OCI-M1 (cell line): ENCODE results near the gene SPANXN1.
"Not testable (repeated sequence)": the region's sequence is repeated elsewhere in the genome, so short reads cannot be mapped to it uniquely, and the experiment has no call there.

Experiments used
- DNase-seq: peaks from one replicate; lab custom pipeline; 2025; lab: John Stamatoyannopoulos, UW

SPANXN1 gene, protein sequence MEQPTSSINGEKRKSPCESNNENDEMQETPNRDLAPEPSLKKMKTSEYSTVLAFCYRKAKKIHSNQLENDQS

DNA sequence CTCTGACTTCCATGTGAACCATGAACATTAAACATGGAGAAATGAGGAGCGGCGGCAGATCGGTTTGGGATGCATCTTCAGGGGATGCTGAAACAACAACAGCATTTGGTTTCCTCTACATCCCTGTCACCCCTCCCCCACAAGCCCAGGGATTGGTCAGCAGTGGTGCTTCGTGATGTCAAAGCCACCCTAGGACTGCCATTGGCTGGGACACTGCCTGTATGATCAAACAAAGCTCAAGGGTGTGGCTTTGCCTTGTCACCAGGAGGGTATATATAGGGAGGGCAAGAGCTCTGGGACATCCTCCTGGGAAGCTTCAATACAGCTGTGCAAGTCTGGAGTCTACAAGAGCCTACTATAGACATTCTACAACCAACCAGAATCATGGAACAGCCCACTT, at the start of gene SPANXN1:
Gene SPANXN1 (plus strand): TSS at position 301 of the 400 bp plus-strand sequence. CDS start 84 bp downstream, at position 385.
- not testable (repeated sequence) for DNase-seq

DNA sequence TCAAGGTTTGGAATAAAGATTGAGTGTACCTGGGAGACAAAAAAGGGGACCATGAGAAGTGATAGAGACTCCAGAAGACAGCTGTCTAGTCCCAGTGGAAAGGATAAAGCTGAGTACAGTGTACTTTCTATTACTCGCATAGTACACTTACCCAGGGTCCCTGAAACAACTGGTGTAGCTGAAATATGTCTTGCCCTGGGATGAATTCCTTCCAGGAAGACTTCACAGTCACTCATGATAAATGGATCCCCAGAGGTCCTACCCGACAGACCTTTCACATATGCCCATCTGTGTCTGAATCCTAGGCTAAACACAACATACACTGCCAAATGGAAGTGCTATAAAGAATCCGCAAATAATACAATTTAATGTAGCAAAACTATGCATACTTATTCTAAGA, 48.2 kb upstream of the SPANXN1 start:
- DNase-seq, result no peak

DNA sequence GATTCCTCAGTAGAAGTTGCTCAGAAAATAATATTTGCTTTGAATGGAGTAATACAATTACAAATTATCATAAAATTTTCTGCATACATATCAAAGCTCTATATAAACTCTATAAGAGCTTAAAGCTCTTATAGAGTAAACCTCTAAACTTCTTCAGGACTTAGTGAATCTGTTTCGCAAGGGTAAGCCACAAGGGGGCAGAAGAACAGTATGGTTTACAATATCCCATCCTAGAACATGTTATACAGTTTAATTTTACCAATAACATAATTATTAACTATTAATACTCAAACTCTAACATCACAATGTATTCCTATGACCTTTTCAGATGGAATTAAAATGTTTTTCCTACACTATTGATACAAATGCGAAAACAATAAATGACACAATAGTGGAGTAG, 33.8 kb upstream of the SPANXN1 start:
- DNase-seq, result peak; percentile 29

DNA sequence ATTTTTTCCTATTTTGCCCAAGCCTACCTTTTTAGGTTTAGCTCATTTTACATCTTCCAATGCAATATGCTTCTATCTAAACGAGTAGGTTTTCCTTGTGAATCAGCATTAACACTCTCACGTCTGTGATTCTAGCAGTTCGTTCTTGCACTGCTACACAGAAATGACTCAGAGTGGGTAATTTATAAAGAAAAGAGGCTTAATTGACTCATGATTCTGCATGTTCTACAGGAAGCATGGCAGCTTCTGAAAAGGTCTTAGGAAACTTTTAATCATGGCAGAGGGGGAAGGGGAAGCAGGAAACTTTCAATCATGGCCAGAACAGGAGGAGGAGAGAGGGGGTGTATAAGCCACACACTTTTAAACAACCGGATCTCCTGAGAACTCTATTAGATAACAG, 44.9 kb downstream of the SPANXN1 start:
- DNase-seq, result no peak
